Smooth muscle cell (in vitro differentiated cells): Measurements from ENCODE around the gene MAML2. TPM values are rescaled to one million over a fixed set of nuclear protein-coding genes. Genes with fewer than 3 reads are reported as not detected.

Source experiments
- DNase-seq: peaks from one replicate; lab custom pipeline; 2025; ENCODE audit not compliant: unreplicated experiment; lab: John Stamatoyannopoulos, UW
- H2AFZ ChIP-seq: fragments of 200-600 bp; sonication (generic); 2 replicates; pipeline ENCODE4 v1.6.0; 2016; ENCODE audit warnings: antibody characterized with exemption, low read depth, mild to moderate bottlenecking
- H3F3A ChIP-seq: fragments of 200-600 bp; sonication (generic); 2 replicates; pipeline ENCODE4 v1.6.0; 2017; ENCODE audit warnings: antibody characterized with exemption, low read depth
- H3K27ac ChIP-seq: fragments of 200-600 bp; sonication (generic); 2 replicates; pipeline ENCODE4 v1.5.1; 2016; ENCODE audit warnings: low read depth, mild to moderate bottlenecking
- H3K27me3 ChIP-seq: fragments of 200-600 bp; sonication (generic); 2 replicates; pipeline ENCODE4 v1.6.1; 2016; ENCODE audit warnings: low read depth, mild to moderate bottlenecking
- H3K36me3 ChIP-seq: fragments of 200-600 bp; sonication (generic); 2 replicates; pipeline ENCODE4 v1.5.1; 2016; ENCODE audit warnings: low read depth
- H3K4me1 ChIP-seq: fragments of 200-600 bp; sonication (generic); 2 replicates; pipeline ENCODE4 v1.5.1; 2016; ENCODE audit warnings: low read depth
- H3K4me2 ChIP-seq: fragments of 200-600 bp; sonication (generic); 2 replicates; pipeline ENCODE4 v1.6.0; 2016; ENCODE audit warnings: mild to moderate bottlenecking
- H3K4me3 ChIP-seq: fragments of 200-600 bp; sonication (generic); 2 replicates; pipeline ENCODE4 v1.5.1; 2016; ENCODE audit warnings: mild to moderate bottlenecking
- H3K79me2 ChIP-seq: fragments of 200-600 bp; sonication (generic); 2 replicates; pipeline ENCODE4 v1.6.0; 2016; ENCODE audit warnings: low read depth, mild to moderate bottlenecking
- H3K9ac ChIP-seq: fragments of 200-600 bp; sonication (generic); 2 replicates; pipeline ENCODE4 v1.6.0; 2016; ENCODE audit warnings: low read depth
- H3K9me3 ChIP-seq: fragments of 200-600 bp; sonication (generic); replicated peaks from 2 replicates; pipeline ENCODE4 v1.5.1; 2016; ENCODE audit warnings: low read depth
- H4K20me1 ChIP-seq: fragments of 200-600 bp; sonication (generic); 2 replicates; pipeline ENCODE4 v1.6.0; 2016; ENCODE audit warnings: low read depth
- WGBS: methylation state at CpG from one replicate; pipeline ENCODE4 v1.1.7; 2016; ENCODE audit warnings: low lambda C conversion rate; 5-methylcytosine and 5-hydroxymethylcytosine counted together
- polyA plus RNA-seq: library from polyadenylated mRNA; unstranded; fragments of >200 nt; fragmentation: Nextera tagmentation; extraction: Ambion mirVana; gene quantifications from 2 replicates; pipeline ENCODE4 v1.2.1, GENCODE V29; 2016
- total RNA-seq: library from RNA; depleted of rRNA; stranded (reverse); fragments of >200 nt; gene quantifications from 2 replicates; pipeline ENCODE4 v1.2.3, GENCODE V29; 2014
- TF ChIP-seq, protein P1 (sequence below): fragments of 200-600 bp; sonication (generic); IDR thresholded peaks from 2 replicates; pipeline ENCODE4 v1.5.1; 2017; ENCODE audit warnings: borderline replicate concordance, mild to moderate bottlenecking, antibody characterized with exemption; ENCODE audit not compliant: insufficient read depth, poor library complexity, severe bottlenecking

The MAML2 gene
- total and polyA plus RNA-seq, 2 experiments from 2014 or later, result 8.7 to 52.4 TPM

DNA sequence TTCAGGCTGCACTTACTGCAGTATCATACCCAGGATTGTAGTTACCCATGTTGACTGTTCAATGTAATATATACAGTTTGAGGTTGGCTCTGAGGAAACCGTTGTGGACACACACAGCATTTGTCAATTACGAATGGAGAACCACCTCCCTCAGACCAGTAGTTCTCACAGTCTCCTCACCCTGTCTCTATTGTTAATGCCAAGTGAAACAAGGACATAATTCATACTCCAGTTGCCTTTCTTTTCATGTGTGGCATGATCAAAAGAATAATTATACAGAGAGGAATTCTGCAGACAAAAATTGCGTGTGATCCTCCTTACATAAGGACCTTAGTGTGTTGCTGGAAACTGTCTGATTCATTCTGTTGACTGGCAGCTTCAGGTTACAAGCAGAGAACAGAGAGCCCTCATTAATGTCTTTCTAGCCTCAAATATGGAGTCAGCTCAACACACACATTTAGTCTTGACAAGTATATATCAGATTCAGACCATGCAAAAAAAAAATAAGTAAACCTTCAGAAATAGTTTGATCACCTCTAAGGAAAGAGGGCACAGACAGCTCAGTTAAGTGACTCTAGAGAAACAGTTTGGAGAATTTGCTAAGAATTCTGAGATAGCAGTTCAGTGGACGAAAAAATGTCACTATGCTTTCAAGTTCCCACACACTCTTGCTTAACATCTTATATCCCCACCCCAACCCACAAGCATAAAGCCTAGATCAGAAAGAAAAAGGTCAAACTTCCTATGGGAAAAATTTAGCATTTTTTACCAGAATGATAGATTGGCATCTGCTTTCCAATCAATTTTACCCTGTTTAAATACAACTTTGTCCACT, 96.1 kb downstream of the MAML2 start:
- peak overlapping the region; percentile 97 for H3K27ac ChIP-seq
- no peak for DNase-seq
- no peaks in the 10 kb centered on the region for H3K27me3 ChIP-seq
- H3F3A ChIP-seq, result peaks cover 26% of the 10 kb centered on the region
- no peak overlapping the region for H2AFZ ChIP-seq
- no peaks in the 10 kb centered on the region for H4K20me1 ChIP-seq
- H3K4me3 ChIP-seq, result no peak overlapping the region
- H3K9me3 ChIP-seq, result no peaks in the 10 kb centered on the region
- H3K79me2 ChIP-seq, result peaks cover 72% of the 10 kb centered on the region
- H3K4me1 ChIP-seq, result peaks cover 25% of the 10 kb centered on the region
- no peaks in the 10 kb centered on the region for H3K36me3 ChIP-seq
- TF ChIP-seq, protein P1, sequence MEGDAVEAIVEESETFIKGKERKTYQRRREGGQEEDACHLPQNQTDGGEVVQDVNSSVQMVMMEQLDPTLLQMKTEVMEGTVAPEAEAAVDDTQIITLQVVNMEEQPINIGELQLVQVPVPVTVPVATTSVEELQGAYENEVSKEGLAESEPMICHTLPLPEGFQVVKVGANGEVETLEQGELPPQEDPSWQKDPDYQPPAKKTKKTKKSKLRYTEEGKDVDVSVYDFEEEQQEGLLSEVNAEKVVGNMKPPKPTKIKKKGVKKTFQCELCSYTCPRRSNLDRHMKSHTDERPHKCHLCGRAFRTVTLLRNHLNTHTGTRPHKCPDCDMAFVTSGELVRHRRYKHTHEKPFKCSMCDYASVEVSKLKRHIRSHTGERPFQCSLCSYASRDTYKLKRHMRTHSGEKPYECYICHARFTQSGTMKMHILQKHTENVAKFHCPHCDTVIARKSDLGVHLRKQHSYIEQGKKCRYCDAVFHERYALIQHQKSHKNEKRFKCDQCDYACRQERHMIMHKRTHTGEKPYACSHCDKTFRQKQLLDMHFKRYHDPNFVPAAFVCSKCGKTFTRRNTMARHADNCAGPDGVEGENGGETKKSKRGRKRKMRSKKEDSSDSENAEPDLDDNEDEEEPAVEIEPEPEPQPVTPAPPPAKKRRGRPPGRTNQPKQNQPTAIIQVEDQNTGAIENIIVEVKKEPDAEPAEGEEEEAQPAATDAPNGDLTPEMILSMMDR, result no peak
- H3K4me2 ChIP-seq, result peak overlapping the region; percentile 76
- peak overlapping the region; percentile 64 for H3K9ac ChIP-seq
- 22% methylated on average over 4 of the region's 4 CpGs for WGBS

DNA sequence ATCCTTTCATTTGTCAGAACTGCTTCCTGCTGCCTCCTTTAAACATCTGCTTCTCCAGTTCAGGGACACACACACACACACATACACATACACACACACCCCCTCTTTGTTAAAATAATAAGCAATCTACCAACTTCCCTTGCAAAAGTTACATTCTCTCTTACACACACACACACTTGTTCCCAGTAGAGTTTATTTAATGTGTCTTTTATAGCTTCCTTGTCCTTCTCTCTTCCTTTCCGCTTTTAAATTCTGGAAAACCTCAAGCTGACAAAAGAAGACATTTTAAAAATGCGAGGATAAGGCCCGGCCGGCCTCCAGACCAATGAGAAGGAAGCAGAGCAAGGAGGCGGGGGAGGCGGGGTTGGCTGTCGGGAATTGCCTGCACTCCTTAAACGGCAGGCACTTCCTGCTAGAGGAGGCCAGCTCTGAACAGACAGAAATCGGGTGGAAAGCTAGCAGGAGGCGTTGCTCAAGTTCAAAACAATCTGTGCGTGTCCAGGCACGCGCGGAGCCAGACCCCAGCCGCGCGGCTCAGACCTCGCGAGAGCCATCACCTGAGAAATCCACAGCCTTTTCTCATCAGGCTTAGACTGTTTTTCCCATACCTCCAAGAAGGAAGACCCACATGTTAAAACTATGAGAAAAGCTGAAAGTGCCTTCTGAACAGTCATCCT, 99.9 kb downstream of the MAML2 start:
- H3K27me3 ChIP-seq, result no peaks in the 10 kb centered on the region
- peak overlapping the region; percentile 97 for H3K27ac ChIP-seq
- H2AFZ ChIP-seq, result no peak overlapping the region
- peak overlapping the region; percentile 86 for H3K4me2 ChIP-seq
- peaks cover 70% of the 10 kb centered on the region for H3K79me2 ChIP-seq
- WGBS, result under 1% methylated on average over 19 of the region's 19 CpGs
- H3K9me3 ChIP-seq, result no peaks in the 10 kb centered on the region
- peak; percentile 72 for DNase-seq
- H4K20me1 ChIP-seq, result no peaks in the 10 kb centered on the region
- no peaks in the 10 kb centered on the region for H3K36me3 ChIP-seq
- TF ChIP-seq, protein P1, result no peak
- peak overlapping the region; percentile 85 for H3K9ac ChIP-seq
- H3K4me3 ChIP-seq, result peak overlapping the region; percentile 52
- peaks cover 27% of the 10 kb centered on the region for H3F3A ChIP-seq
- peaks cover 47% of the 10 kb centered on the region for H3K4me1 ChIP-seq

DNA sequence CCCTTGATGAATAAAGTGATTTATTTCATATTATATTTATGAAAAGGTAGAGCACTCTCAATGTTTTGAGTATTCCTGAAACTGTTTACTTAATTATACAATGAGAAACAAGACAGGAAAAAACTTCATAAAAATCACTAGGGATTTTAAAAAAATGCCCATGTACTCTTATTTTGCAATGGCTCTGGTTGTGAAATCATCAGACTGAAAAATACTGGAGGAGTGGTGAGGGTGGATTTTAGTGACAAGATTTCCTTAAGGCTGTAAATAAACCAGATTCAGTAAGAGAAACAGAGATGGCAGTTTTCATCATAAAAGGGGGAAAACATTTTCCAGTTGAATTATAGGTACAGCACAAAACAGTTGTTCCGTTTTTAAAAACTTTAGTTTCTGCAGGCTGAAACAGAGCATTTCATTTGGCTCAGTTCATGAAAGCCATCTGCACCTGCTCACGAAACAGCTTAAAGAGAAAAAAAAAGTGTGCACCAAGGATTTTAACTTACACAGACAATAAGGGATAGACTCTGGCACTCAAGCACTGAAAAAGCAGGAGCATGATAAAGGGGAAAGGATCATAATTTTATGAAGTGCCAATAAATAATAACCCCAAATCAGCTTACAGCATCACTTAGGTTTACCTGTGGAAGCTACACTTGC, 100.7 kb downstream of the MAML2 start:
- H3K27ac ChIP-seq, result peak overlapping the region; percentile 97
- no peaks in the 10 kb centered on the region for H3K27me3 ChIP-seq
- WGBS, result 58% methylated on average over 2 of the region's 2 CpGs
- H4K20me1 ChIP-seq, result no peaks in the 10 kb centered on the region
- H3K4me1 ChIP-seq, result peaks cover 49% of the 10 kb centered on the region
- no peaks in the 10 kb centered on the region for H3K9me3 ChIP-seq
- TF ChIP-seq, protein P1, result no peak
- H3F3A ChIP-seq, result peaks cover 28% of the 10 kb centered on the region
- H3K4me2 ChIP-seq, result peak overlapping the region; percentile 86
- peak overlapping the region; percentile 85 for H3K9ac ChIP-seq
- H3K4me3 ChIP-seq, result peak overlapping the region; percentile 52
- no peak overlapping the region for H2AFZ ChIP-seq
- H3K79me2 ChIP-seq, result peaks cover 73% of the 10 kb centered on the region
- H3K36me3 ChIP-seq, result no peaks in the 10 kb centered on the region
- DNase-seq, result no peak
